GM21576 (cell line): ENCODE data around the gene RAB28.
"Not testable (repeated sequence)": the region's sequence is repeated elsewhere in the genome, so short reads cannot be mapped to it uniquely, and the experiment has no call there.

Source experiments
- ATAC-seq: cut with Tn5 transposase; IDR thresholded peaks from one replicate; pipeline ENCODE4 v1.9.1; 2021; ENCODE audit warnings: mild to moderate bottlenecking, moderate library complexity; ENCODE audit not compliant: unreplicated experiment

The RAB28 gene

DNA sequence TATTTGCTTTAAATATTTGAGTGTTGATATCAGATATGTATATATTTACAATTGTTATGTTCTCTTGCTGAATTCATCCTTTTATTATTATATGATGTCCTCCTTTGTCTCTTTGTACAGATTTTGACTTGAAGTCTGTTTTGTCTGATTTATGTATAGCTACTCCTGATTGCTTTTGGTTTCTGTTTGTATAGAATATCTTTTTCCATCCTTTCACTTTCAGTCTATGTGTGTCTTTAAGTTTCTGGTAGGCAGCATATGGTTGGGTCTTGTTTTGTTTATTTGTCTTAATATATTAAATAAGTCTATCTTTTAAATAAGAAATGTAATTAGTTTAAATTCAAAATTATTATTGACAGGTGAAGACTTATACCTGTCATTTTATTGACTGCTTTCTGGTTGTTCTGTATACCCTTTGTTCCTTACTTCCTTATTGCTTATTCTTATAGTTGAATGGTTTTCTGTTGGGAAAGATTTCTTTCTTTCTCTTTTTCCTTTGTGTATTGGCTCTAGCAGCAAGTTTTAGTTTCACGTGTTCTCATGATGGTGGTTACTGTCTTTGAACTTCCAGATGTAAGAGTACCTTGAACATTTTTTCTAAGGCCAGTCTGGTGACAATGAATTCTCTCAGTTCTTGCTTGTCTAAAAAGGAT lies 31.1 kb downstream of the RAB28 start:
- peak; percentile 63 for ATAC-seq

DNA sequence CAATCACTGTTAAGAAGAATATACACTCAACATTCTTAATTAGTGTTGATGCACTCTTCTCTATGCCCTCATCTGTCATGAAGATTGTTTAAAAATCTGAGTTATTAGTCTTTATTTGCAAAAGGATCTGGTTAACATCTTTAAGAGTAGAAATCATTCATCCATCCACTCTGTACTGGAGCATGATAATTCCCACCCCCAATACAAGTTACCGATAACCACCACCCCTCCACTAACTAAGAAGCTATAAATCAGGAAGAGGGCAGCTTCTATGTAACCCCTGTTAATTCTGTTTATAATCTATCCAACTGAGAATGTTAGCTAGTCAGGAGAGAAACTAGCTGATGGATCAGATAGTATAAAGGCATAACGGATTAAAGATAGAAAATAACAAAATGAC lies 34.5 kb downstream of the RAB28 start:
- ATAC-seq, result no peak

DNA sequence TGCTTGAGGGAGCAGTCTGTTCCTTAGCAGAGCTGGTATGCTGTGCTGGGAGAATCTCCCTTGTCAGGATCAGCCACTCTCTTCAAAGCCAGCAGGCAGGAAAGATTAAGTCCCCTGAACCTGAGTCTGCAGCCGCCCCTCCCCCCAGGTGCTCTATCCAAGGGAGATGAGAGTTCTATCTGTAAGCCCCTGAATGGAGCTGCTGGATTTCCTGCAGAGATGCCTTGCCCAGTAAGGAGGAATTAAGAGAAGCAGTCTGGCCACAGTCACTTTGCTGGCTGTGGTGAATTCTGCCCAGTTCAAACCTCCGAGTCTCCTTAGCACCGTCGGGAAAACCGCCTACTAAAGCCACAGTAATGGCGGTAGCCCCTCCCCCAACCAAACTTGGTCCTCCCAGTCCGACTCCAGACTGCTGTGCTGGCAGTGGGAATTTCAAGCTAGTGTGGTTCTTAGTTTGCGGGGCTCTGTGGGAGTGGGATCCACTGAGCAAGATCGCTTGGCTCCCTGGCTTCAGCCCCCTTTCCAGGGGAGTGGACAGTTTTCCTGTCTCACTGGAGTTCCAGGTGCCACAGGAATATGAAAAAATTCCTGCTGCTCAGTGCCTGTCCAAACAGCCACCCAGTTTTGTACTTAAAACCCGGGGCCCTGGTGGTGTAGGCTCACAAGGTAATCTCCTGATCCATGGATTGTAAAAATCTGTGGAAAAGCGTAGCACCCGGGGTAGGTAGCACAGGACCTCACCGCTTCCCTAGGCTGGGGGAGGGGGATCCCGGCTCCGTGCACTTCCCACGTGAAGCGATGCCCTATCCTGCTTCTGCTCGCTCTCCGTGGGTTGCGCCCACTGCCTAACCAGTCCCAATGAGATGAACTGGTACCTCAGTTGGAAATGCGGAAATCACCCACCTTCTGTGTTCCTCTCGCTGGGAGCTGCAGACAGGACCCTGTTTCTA lies 38.0 kb downstream of the RAB28 start:
- ATAC-seq, result no peak

DNA sequence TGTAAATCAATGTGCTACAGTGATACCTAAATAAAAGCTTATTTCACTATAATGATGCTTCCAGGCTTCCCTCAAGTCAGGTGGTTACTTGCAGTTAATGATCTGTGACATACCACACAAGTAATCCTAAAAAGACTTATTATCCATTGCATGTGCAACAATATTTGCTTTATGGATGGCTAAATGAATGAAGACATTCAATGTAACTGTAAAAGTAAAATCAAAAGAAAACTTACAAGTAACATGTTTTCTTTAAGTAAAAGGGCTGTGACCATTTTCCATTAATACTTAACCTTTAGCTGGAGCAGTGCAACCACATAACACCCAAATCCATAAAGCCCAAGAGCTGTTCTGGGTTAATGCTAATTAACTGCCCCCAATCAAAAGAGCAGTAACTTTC lies 42.6 kb downstream of the RAB28 start:
- no peak for ATAC-seq

DNA sequence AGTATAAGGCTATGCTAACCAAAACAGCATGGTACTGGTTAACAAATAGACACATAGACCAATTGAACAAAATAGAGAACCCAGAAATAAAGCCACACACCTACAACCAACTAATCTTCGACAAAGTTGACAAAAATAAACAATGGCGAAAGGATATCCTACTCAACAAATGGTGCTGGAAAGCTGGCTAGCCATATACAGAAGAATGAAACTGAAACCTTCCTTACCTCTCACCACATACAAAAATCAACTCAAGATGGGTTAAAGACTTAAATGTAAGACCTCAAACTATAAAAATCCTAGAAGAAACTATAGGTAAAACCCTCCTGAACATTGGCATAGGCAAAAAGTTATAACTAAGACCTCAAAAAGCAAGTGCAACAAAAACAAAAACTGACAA lies 47.2 kb downstream of the RAB28 start:
- ATAC-seq, result no peak

DNA sequence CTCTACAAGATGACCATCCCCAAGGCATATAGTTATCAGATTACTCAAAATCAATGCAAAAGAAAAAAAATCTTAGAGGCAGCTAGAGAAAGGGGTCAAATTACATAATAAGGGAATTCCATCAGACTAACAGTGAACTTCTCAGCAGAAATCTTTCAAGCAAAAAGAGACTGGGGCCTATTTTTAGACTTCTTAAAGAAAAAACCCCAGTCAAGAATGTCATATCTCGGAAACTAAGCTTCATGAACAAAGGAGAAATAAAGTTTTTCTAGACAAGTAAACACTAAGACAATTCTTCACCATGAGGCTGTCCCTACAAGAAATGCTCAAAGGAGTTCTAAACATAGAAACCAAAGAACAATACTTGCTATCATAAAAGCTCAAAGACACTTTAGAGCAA lies 51.7 kb downstream of the RAB28 start:
- ATAC-seq, result no peak

DNA sequence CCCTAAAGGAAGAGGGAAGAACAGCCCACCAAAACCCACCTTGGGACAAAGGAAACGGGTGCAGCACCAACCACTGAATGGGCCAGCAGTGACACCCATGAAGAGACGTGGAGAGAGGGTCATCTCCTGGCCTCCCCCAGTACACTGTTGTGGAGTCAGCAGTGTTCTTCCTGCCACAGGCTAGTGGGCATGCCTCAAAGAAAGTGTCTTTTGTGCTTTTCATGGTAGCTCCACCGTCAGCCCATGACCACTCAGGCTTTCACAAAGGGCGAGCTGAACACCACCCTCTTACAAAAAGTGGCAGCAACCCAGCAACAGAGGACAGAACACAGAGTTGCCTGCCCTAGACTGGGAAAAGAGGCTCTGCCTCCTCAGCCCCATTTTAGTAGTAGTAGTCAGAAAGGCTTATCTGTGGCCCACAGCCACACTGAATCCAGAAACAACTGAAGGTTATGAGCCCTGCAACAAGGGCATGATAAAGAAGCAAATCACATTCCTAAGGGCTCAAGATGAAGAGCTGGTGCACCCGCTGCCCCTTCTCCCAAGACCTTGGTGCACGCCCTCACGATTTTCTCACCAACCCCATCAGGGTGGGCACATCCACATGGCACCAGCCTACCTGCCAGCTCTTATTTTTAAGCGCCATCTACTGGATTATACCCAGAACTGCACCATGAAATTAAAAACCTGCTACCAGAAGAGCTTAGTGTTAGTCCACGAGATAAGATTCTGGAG lies 53.1 kb downstream of the RAB28 start:
- no peak for ATAC-seq

DNA sequence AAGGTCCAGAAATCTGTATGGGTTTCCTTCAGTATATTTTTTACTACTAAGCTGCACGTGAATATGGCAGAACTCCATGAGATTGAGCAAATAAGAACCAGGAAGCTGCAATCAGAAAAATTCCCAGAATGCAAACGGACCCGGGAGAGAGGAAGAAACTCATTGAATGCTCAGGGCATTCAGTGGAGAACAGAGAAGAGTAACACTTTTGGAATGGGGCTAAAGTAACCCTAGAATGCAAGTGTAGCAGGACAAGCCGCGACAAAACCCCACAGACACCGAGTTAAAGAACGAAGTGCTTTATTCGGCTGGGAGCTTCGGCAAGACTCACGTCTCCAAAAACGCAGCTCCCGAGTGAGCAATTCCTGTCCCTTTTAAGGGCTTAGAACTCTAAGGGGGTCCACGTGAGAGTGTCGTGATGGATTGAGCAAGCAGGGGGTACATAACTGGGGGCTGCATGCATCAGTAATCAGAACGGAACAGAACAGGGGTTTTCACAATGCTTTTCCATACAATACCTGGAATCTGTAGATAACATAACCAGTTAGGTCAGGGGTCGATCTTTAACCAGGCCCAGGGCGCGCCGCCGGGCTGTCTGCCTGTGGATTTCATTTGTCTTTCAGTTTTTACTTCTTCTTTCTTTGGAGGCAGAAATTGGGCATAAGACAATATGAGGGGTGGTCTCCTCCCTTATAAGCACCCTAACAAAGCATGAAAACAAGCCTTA lies 56.4 kb downstream of the RAB28 start:
- no peak for ATAC-seq

DNA sequence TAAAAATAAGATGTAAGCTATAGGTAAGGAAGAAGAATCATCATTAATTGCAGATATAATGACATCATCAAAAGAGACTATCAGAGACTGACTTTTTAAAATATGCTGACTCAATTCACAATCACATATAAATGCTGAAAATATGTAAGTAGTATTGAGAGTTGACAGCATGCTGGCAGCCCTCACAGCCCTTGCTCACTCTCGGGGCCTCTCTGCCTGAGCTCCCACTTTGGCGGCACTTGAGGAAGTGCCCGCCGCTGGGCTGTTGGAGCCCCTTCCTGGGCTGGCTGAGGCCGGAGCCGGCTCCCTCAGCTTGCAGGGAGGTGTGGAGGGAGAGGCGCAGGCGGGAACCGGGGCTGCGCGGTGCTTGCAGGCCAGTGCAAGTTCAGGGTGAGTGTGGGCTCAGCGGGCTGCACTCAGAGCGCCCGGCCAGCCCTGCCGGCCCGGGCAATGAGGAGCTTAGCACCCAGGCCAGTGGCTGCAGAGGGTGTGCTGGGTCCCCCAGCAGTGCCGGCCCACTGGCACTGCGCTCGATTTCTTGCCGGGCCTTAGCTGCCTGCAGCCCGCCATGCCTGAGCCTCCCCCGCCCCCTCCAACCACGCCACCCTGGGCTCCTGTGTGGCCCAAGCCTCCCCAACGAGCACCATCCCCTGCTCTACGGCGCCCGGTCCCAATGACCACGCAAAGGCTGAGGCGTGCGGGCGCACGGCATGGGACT lies 68.9 kb downstream of the RAB28 start:
- no peak for ATAC-seq

DNA sequence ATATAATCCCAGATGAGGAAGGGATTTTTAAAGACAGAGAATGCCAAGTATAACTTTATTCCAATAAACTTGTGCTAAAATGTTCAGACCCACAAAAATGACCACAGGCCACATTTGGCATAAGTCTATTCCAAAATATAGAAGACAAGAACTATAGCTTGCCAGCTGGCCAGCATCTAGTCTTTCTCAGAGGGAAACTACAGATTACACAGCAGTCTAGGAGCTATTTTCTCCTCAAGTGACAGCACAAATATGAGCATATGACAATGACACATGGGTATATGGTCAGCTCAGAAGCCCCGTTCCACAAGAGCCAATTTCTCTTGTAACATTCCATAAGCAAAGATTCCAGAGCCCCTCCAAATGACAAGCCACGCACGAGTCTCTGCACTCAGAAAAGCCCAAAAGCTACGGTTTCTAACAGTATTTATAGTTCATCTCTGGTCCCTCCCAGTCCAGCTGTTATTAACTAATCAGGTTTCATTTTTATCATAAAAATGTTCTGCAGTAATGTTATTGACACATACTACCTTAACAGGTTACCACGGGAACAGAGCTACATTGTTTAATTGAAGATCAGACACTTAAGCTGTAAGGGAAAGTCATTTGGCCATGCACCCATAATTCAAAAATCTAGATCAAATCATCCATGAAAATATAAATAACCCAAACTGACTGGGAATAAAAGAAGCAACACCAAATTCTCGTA lies 70.3 kb downstream of the RAB28 start:
- ATAC-seq, result no peak

DNA sequence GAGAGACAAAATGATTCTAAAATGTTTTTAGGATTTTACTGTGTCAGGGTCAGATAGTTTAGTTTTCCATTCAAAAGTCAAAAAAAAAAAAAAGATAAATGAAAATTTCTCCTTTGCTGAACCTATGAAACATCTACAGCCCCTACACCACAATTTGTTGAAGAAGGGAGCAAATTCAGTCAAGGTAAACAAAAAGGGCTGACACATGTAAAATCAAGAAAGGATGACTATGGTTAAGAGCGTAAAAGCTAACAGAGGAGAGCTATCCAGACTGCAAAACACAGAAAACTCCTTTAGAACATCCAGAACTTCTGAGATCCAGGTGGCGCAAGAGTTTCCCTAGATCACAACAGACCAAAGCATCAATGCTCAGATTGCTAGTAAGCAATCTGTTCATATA lies 72.2 kb downstream of the RAB28 start:
- ATAC-seq, result no peak

DNA sequence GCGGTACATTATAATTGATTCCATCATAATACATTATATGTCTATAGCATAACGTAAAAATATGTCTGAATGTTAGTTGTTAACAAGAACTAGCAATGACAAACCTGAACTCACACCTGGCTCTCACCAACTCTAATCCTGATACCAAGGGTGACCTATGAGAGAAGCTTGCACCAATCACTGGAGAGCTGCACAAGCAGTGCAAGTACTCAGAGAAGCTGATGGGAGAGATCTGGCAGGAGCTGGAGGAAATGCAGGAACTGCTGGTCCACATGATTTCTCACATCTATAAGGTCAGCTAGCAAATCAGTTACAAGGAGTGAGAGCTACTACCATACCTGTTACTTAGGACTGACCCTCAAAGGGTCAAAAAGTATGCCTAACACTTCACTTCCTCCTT lies 74.8 kb downstream of the RAB28 start:
- no peak for ATAC-seq

DNA sequence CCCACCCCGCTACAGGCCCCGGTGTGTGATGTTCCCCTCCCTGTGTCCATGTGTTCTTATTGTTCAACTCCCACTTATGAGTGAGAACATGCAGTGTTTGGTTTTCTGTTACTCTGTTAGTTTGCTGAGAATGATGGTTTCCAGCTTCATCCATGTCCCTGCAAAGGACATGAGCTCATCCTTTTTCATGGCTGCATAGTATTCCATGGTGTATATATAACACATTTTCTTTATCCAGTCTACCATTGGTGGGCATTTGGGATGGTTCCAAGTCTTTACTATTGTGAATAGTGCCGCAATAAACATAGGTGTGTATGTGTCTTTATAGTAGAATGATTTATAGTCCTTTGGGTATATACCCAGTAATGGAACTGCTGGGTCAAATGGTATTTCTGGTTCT lies 78.0 kb downstream of the RAB28 start:
- not testable (repeated sequence) for ATAC-seq

DNA sequence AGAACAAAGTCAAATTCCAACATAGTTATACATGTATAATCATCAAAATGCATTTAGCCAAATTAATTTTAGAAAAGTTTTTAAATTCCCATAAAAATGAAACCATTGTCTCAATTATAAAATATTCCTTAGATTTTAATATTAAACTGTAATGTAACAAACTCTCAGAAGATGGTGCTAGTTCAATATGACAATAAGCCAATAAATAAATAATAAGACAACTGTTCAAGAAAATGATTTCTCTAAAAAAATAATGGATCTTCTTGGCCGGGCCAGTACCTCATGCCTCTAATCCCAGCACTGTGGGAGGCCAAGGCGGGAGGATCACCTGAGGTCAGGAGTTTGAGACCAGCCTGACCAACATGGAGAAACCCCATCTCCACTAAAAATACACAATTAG lies 80.3 kb downstream of the RAB28 start:
- ATAC-seq, result no peak

DNA sequence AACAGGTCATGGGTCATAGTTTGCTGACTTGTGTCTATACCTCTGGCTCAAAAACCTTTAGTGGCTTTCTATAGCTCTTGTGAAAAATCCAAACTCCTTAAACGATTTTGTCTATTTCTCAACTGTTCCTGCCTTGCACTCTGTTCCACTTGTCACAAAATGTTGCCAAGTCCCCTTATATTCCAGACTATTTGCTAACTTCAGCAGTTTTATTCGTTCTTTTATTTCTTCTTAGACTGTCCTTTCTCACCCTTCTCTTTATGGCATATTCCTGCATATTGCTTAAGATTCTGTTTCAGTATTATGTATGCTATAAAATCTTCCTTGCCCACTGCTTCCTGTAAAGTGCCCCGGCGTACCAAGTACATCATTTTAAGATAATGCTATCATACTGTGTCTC lies 80.8 kb downstream of the RAB28 start:
- no peak for ATAC-seq

DNA sequence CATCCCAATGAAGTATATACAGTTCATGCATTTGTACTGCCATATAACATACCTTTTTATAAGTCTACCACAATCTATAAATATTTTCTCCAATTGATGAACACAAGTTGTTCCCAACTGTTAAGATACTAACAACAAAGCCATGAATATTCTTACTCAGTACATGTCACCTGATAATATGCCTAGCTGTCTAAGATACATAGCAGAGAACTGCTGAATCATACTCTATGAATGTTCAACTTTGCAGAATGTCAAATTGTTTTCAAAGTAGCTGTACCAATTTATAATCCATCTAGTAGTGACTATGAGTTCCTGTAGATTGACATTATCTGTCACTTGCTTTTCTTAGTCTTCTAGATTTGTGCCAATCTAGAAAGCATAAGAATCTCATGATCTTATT lies 84.9 kb downstream of the RAB28 start:
- no peak for ATAC-seq

DNA sequence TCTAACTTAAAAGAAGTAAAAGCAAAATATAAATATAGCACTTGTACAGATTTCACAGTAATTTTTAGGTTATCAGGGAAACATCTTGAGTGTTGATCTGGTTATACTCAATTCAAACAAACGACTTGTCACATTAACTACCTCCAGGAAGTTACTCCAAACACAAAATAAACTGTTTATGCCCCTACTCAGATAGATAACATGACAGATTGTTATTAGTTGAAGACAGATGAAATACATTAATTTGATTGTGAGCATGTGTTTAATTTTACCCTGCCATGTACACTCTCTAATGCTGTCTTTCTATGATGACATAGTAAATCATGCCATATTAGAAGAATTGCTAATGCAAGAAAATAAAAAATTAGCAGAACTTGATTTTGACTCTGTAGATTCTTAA lies 88.0 kb downstream of the RAB28 start:
- no peak for ATAC-seq

DNA sequence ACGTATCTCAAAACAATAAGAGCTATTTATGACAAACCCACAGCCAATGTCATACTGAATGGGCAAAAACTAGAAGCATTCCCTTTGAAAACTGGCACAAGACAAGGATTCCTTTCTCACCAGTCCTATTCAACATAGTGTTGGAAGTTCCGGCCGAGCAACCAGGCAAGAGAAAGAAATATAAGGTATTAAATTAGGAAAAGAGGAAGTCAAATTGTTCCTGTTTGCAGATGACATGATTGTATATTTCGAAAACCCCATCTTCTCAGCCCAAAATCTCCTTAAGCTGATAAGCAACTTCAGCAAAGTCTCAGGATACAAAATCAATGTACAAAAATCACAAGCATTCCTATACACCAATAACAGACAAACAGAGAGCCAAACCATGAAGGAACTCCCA lies 94.2 kb downstream of the RAB28 start:
- not testable (repeated sequence) for ATAC-seq

DNA sequence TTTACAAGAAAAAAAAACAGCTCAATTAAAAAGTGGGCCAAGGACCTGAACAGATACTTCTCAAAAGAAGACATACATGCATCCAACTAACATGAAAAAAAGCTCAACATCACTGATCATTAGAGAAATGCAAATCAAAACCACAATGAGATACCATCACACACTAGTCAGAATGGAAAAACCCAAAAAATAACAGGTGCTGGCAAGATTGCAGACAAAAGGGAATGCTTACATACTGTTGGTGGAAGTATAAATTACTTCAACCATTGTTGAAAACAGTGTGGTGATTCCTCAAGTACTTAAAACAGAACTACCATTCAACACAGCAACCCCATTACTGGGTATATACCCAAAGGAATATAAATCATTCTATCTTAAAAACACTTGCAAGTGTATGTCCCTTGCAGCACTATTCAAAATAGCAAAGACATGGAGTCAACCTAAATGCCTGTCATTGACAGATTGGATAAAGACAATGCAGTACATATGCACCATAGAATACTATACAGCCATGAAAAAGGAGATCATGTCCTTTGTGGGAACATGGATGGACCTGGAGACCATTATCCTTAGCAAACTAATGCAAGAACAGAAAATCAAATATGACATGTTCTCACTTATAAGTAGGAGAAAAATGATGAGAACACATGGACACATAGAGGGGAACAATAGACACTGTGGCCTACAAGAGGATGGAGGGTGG lies 97.6 kb downstream of the RAB28 start:
- no peak for ATAC-seq
